Mammary epithelial cell (primary cell): ENCODE data around the gene TXNL4B.

Source experiments
- CTCF ChIP-seq, 2 donors: IDR thresholded peaks in 1 of 2; conservative IDR thresholded peaks in 1 of 2; 2 replicates each; pipeline ENCODE4 v1.5.1; 2011 to 2012; ENCODE audit warnings: inconsistent platforms in 2 of 2, low read length in 2 of 2, mild to moderate bottlenecking in 2 of 2, control low read depth in 1 of 2, low read depth in 1 of 2; ENCODE audit not compliant: insufficient read depth in 1 of 2; ENCODE audit errors: extremely low read depth in 1 of 2
- EZH2 ChIP-seq: IDR thresholded peaks from 2 replicates; pipeline ENCODE4 v1.6.1; 2012; ENCODE audit warnings: low read length, inconsistent platforms, borderline replicate concordance

- TF ChIP-seq CTCF (conservative IDR thresholded peaks at IDR 0.05 in 1 of 2, IDR thresholded peaks at IDR 0.05 in 1 of 2; ENCODE audit: extremely low read depth in 1 of 2, insufficient read depth in 1 of 2, low read depth in 1 of 2, low read length in 2 of 2): peak; percentile 52 to 56
- no peak for TF ChIP-seq EZH2
Measured at GRCh38 chr16:72099377-72099818, 6.0 kb upstream of the TXNL4B start.
